Tibial nerve (tissue), 4 donors: ENCODE measurements around the gene C1orf52.

Source experiments
- CTCF ChIP-seq, 5 experiments: fragments of 200-600 bp in 3 of 5; fragments of 450-650 bp in 2 of 5; sonication (generic) in 3 of 5; IDR thresholded peaks; one replicate each; pipeline ENCODE4 v1.5.1; 2016 to 2019; ENCODE audit warnings: antibody characterized with exemption in 5 of 5, mild to moderate bottlenecking in 3 of 5, moderate library complexity in 2 of 5
- EP300 ChIP-seq, 2 donors: sonication (generic); formaldehyde crosslinking; IDR thresholded peaks; one replicate each; pipeline ENCODE4 v1.6.1; 2017; ENCODE audit warnings: antibody characterized with exemption in 2 of 2, mild to moderate bottlenecking in 1 of 2
- POLR2A ChIP-seq, 2 donors: fragments of 450-650 bp; IDR thresholded peaks; one replicate each; pipeline ENCODE4 v1.6.1; 2017; ENCODE audit warnings: antibody characterized with exemption in 2 of 2, mild to moderate bottlenecking in 2 of 2, moderate library complexity in 2 of 2

- TF ChIP-seq CTCF (IDR thresholded peaks at IDR 0.05) (no peak), POLR2A (IDR thresholded peaks at IDR 0.05) (no peak), EP300 (IDR thresholded peaks at IDR 0.05) (no peak)
These were observed 24.7 kb upstream of the C1orf52 start for GRCh38 chr1:85284202-85284601.
